Keratinocyte (primary cell): ENCODE results near the gene FLII.

Experiments
- EZH2 ChIP-seq: IDR thresholded peaks from one replicate; pipeline ENCODE4 v1.6.1; 2012; ENCODE audit warnings: inconsistent platforms, mild to moderate bottlenecking, low read length, moderate library complexity
- TF ChIP-seq, protein P1 (sequence below), 3 experiments: IDR thresholded peaks in 1 of 3; conservative IDR thresholded peaks in 1 of 3; optimal IDR thresholded peaks in 1 of 3; 2 replicates in 2 of 3; 3 replicates in 1 of 3; pipeline versions ENCODE3 to v1.5.1; 2011; ENCODE audit warnings: low read length in 3 of 3, mild to moderate bottlenecking in 3 of 3, moderate library complexity in 2 of 3, control low read depth in 1 of 3, inconsistent platforms in 1 of 3; ENCODE audit not compliant: insufficient read depth in 2 of 3; ENCODE audit errors: extremely low read depth in 1 of 3

- TF ChIP-seq, protein P1, sequence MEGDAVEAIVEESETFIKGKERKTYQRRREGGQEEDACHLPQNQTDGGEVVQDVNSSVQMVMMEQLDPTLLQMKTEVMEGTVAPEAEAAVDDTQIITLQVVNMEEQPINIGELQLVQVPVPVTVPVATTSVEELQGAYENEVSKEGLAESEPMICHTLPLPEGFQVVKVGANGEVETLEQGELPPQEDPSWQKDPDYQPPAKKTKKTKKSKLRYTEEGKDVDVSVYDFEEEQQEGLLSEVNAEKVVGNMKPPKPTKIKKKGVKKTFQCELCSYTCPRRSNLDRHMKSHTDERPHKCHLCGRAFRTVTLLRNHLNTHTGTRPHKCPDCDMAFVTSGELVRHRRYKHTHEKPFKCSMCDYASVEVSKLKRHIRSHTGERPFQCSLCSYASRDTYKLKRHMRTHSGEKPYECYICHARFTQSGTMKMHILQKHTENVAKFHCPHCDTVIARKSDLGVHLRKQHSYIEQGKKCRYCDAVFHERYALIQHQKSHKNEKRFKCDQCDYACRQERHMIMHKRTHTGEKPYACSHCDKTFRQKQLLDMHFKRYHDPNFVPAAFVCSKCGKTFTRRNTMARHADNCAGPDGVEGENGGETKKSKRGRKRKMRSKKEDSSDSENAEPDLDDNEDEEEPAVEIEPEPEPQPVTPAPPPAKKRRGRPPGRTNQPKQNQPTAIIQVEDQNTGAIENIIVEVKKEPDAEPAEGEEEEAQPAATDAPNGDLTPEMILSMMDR (optimal IDR thresholded peaks at IDR 0.05 in 1 of 3, IDR thresholded peaks at IDR 0.05 in 1 of 3, conservative IDR thresholded peaks at IDR 0.05 in 1 of 3; ENCODE audit: extremely low read depth in 1 of 3, insufficient read depth in 2 of 3, low read length in 3 of 3): no peak
- no peak for TF ChIP-seq EZH2
Measured at GRCh38 chr17:18206962-18207361, 51.6 kb downstream of the FLII start.
